Esophagus muscularis mucosa (tissue), 4 donors: ENCODE measurements around the gene PTCD1.

ENCODE experiments used
- EP300 ChIP-seq: sonication (generic); formaldehyde crosslinking; IDR thresholded peaks from one replicate; pipeline ENCODE4 v1.6.1; 2017; ENCODE audit warnings: antibody characterized with exemption
- POLR2AphosphoS5 ChIP-seq, 2 donors: sonication (generic); formaldehyde crosslinking; IDR thresholded peaks; one replicate each; pipeline ENCODE4 v1.6.1; 2017; ENCODE audit warnings: antibody characterized with exemption in 2 of 2
- TF ChIP-seq, protein P1 (sequence below), 3 experiments: fragments of 200-600 bp in 2 of 3; fragments of 450-650 bp in 1 of 3; sonication (generic) in 2 of 3; IDR thresholded peaks; one replicate each; pipeline ENCODE4 v1.5.1; 2017 to 2019; ENCODE audit warnings: antibody characterized with exemption in 3 of 3, mild to moderate bottlenecking in 2 of 3, moderate library complexity in 1 of 3

DNA sequence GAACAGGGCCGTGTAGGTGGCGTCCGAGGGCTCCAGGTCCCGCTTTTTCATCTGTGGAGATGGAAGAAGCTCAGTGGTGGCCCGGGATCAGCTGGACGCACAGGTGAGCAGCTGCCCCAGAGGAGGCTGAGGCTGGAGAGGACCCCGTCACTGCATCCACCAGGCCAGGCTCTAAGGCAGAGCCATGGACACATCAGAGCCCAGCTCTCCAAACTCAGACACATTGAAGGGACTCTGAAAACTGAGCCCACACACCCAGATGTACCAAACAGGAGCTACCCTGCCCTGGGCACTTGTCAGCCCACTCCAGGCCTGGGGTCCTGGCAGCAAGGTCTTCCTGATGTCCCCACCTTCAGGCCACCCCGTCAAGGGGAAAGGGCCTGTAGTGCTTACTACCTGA lies 8.8 kb downstream of the PTCD1 start:
- TF ChIP-seq EP300, result no peak
- TF ChIP-seq, protein P1, sequence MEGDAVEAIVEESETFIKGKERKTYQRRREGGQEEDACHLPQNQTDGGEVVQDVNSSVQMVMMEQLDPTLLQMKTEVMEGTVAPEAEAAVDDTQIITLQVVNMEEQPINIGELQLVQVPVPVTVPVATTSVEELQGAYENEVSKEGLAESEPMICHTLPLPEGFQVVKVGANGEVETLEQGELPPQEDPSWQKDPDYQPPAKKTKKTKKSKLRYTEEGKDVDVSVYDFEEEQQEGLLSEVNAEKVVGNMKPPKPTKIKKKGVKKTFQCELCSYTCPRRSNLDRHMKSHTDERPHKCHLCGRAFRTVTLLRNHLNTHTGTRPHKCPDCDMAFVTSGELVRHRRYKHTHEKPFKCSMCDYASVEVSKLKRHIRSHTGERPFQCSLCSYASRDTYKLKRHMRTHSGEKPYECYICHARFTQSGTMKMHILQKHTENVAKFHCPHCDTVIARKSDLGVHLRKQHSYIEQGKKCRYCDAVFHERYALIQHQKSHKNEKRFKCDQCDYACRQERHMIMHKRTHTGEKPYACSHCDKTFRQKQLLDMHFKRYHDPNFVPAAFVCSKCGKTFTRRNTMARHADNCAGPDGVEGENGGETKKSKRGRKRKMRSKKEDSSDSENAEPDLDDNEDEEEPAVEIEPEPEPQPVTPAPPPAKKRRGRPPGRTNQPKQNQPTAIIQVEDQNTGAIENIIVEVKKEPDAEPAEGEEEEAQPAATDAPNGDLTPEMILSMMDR (IDR thresholded peaks at IDR 0.05), result no peak
- no peak for TF ChIP-seq POLR2AphosphoS5 (IDR thresholded peaks at IDR 0.05)
